Skeletal muscle cell (primary cell): ENCODE measurements around the gene FAM186B.

Experiments used
- DNase-seq: peaks from one replicate; pipeline ENCODE4 v3.0.0-alpha.2; 2010; ENCODE audit warnings: low read depth
- H3K4me3 ChIP-seq: 2 replicates; pipeline ENCODE4 v1.5.1; 2011; ENCODE audit warnings: low read depth, mild to moderate bottlenecking, control low read depth, low read length, moderate library complexity

FAM186B gene

DNA sequence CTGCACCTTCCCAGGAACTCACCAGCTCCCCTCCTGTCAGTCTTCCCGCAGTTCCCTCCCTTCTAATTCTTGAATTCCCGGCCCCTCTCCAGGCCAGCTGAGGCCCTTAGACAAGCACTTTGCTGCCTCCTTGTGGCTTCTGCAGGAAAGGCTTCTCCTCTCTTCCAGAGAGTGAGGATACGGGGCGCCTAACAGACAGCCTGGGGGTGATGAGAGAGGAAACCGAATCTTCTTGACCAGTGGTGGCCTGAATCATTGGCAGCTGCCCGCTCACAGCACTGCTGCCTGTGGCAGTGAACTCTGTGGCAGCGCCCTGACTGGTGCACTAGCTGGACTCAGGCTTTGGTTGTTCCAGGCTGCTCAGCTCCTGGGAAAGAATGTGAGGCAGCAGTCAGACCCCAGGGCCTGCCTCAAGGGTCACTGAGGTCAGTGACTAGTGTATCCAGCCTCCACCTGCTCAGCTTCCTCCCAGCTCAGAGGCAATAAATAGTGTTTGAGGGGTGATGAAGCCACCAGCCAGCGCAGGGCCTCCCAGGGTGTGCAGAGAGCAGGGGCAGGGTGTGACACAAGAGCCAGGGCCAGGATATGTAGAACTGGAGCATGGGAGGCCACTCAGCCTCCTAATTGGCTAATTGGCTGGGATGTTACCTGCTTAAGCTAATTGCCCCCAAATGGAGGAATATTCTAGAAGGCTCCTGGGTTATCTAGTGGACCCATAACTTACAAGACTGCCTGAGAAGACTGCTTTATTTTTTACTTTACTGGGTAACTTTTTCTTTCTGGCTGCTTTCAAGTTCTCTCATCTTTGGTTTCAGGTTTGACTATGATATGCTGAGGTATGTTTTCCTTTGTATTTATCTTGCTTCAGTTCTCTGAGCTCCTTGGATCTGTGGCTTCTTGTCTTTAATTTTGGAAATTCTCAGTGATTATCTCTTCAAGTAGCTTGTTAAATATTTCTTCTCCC, 24.6 kb downstream of the FAM186B start:
- peak; percentile 31 for DNase-seq
- no peak overlapping the region for H3K4me3 ChIP-seq

DNA sequence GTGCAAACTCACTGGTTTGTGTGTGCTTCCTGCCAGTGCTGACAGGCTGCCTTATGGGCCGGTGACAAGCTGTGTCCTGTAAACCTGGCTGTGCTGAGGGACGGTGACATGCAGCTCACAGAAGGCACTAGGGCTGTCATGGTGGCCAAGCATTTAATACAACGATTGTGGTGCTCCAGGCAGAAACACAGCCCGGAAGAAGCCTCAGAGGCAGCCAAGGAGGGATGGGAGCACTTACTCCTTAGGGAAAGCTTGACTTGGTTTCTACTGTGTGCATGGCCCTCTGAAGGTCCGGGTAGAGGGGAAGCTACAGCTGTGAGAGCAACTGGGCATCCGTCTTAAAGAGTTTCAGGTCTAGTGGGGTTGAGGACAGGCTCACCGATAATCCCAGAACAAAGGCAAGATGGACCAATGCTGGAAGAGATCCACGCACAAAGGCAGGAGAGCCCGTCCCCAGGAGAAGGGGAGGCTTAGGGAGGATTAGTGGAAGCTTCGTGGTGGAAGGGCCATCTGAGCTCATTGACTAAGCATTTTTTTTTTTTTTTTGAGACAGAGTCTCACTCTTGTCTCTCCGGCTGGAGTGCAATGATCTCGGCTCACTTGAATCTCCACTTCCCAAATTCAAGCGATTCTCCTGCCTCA, 26.8 kb downstream of the FAM186B start:
- no peak overlapping the region for H3K4me3 ChIP-seq
- no peak for DNase-seq

DNA sequence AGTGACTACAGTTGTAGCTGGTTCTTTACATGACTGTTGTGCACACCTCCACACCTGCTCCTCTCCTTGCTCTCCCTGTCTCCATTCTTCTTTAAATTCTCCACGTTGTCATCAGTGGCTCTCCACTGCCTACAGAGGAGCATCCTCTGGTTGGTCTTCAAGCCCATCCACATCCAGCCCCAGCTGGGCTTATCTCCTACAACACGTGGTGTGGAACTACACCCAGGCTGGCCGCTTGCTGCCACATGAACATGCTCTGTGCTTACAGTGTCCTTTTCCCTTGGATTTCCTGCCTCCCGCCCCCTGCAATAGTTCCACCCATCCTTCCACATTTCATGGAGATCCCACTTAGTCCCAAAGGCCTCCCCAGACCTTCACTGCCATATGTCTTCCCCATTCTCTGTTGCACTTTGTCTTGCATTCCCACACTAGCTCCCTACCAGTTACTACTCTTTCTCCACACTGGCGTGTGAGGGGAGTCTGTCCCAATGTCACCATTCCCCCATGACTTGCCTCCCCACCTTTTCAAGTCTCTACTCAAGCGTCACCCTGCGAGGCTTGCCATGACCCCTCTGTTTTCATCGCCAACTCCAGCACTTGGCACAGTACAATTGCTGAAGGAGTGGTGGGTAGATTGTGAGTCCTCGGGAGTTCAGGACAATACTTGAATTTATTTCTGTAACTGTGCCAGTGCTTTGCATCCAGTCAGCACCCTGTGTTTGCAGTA, 27.7 kb downstream of the FAM186B start:
- no peak for DNase-seq
- H3K4me3 ChIP-seq = no peak overlapping the region

DNA sequence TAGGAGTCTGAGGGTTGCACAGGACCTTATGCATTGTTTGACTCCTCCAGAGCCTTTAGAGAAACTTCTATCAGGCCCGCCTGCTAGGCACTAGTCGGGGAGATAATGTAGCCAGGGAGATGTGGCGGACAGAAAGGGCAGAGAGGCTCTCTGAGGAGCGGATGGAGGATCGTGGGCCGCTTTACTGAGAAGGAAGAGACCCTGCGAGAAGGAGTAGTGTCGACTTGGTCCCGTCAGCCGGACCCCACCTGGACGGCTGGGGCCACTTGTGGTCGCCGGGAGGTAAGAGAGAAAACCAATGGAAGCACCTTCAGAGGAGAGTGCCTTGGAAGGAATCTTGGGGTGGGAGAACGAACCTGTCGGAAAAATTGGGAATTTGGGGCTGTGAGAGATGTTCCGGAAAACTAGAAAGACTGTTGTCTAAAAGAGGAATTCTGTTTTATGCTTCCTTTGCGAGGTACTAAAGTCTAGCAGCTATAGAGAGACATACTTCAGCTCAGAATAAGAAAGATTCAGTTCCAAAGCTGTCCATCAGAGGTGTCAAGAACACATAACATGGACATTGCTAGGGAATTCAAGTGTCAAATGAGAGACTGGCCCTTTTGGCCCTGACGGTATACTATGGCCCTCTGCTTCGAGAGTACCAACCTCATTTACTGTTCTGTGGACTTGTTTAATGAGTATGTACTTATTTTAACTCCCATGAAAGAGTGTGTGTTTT, 36.8 kb downstream of the FAM186B start:
- no peak for DNase-seq
- H3K4me3 ChIP-seq = peak overlapping the region; percentile 100

DNA sequence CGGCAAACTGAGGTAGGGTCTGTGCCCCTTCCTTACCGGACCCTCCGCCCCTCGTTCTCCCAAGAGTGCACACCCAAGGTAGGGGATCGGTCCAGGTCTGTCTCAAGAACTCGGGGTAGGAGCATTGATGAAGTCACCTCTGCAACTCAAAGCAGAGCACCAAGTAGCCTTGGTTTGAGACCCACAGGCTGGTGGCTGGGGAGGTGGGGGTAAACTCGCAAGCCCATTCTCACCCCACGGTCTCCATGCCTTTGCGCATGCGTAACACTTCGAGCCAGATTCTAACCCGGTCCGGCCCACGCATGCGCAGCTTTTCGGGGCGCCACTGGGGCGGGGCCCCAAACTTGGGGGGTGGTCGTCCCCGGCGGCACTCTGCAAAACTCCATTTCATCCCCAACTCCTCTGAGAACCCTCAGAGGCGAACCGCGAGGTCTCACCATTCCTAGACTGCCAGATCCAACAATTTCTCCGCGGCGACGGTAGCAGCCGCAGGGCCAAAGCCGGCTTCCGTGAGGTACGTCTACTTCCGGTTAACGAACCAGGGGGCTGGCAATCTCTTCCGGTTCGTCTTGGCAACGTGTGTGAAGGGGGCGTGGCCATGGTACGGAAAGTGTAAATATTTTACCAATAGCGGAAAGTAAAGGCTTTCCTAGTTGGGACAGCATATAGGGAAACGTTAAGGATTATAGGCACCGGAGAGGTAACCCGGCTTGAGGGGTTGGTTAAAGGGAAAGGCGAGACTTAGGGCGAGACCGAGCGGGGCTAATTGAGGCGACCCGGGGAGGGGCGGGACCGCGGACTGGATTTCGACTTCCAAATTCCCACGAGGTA, 37.6 kb downstream of the FAM186B start, which contains the start of gene MCRS1:
MCRS1 (minus strand) TSS at position 532 of the 831 bp plus-strand sequence. CDS start 1,411 bp downstream, outside the sequence.
- peak; percentile 71 for DNase-seq
- H3K4me3 ChIP-seq = peak within 1 kb of the TSS; percentile 100

DNA sequence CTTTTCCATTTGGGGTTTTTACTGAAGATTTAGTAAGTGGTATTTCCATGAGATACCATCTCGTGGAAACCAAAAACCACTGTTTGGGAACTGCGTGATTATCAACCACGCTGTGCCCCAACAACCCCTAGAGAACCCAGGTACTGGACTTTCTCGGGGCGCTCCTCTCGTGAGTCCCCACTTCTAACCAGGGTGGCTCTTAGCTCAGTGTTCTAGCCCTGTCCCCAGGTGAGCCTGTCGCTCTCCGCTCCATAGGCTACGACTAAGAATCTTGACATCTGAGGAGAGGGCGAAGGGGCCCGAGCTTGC, 38.2 kb downstream of the FAM186B start:
- DNase-seq = no peak
- peak overlapping the region; percentile 100 for H3K4me3 ChIP-seq

DNA sequence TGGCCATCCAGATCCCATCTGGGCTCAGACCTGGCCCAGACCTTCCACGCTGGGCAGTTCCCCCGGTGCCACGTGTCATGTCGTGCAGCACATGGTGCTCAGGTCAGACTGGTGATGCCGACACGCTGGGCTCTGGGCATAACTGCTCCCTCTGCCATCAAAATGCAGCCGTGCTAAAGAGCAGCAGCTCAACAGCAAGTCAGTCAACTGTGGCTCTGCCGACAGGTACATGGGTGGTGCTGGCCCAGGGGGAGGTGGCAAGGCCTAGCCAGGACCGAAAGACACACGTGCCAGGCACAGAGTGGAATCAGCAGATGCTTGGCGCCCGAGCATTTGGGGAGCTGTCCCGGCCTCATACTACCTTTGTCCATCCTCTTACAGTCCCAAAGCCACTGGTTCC, 39.1 kb downstream of the FAM186B start:
- H3K4me3 ChIP-seq = no peak overlapping the region
- DNase-seq = no peak

DNA sequence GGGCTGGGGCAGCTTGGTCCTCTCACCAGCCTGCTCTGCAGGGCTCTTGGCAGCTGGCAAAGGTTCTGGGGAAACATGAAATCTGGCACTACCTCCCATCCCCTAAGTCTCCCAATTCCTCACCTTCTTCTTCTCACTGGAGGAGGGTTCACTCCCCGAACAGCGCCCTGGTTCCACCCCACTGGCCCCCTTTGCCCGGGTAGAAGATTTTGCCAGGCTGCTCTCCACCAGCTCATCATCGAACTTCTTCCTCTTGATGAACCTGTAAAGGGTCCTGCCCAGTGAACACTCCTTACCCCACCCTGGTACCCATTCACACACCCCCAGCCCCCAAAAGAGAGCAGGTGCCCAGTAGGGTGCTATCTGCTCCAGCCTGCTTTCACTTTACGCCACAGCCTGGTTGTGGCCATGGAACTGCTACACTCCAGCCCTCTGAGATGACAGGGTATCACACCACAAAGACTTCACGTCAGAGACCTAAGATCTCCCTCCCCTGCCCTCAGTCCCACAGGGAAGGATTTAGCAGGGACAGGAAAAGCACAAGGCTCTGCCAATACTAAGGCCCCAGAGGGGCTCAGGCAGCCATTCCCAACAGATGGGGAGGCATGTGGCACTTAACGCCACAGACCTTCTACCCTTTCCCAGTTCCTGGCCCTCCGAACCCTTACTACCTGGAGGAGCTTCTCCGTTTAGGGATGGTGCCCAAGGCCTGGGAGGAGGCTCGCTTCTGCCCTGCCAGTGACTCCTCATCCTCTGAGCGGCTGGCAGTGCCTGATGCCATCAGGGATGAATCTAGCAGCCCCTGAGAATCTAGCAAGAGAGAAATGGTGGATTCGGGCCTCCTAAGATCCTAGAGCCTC, 39.8 kb downstream of the FAM186B start:
- H3K4me3 ChIP-seq = no peak overlapping the region
- no peak for DNase-seq

DNA sequence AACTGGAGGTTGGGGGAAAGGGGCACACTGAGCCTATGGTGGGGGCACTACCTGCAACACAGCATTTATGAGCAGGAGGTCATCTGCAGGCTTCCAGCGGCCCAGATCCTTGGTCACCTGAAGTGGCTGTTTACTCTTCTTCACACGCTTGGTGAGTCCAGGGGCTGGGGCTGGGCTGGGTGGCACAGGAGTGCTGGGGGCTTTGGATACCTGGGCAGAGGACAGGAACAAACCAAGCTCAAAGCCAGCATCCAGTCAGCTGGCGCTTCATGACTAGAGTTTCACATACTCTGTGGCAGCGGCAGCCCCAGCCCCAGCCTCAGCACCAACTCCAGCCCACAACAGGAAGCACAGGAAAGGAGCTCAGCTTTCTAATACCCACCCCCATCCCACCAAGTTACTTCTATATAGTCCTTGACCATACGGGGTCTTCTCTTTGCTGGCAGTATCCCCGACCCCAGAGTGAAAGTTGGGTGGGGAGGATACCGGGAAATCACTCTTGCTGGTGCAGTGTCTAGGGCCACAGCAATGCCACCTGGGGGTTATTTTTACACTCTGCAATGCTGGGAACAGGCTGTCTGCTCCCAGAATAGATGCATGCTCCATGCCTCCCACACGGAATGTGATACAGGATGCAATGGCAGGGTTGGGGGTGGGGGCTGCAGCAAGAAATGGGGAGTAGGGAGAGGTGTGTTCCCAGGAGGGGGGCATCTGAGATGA, 40.6 kb downstream of the FAM186B start:
- no peak for DNase-seq

DNA sequence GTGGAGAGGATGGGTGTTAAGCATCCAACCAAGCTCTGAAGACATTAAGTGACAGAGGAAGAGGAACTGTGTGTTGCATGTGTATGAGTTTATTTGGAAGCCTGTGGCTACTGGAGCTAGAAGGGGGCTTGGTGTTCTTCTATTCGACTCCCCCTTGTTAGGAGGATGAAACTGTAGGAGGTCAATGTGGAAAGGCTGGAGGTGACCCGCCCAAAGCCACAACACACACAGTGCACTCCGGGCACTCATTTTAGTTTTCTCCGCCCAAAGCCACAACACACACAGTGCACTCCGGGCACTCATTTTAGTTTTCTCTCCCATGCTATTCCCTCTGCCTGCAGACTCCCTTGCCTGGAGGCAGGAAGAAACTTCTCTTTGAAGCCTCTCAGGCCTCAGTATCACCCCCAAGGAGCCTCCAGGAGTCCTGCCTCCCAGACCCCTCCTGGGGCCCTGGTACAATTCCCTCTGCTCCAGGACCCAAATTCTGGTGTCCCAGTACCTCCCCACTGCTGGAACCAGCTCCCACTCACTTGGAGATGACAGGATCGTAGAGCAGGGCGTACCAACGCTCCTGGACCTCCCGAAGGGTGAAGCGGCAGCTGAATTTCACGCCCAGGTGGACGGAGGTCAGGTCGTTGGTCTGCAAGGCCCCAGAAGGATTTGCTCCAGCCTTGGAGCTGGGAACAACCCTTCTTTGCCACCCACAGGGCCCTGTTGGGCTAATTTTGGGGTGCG, 41.3 kb downstream of the FAM186B start:
- H3K4me3 ChIP-seq = no peak overlapping the region
- no peak for DNase-seq

More for the DNA sequence above, 40.6 kb downstream of the FAM186B start:
- no peak overlapping the region for H3K4me3 ChIP-seq

DNA sequence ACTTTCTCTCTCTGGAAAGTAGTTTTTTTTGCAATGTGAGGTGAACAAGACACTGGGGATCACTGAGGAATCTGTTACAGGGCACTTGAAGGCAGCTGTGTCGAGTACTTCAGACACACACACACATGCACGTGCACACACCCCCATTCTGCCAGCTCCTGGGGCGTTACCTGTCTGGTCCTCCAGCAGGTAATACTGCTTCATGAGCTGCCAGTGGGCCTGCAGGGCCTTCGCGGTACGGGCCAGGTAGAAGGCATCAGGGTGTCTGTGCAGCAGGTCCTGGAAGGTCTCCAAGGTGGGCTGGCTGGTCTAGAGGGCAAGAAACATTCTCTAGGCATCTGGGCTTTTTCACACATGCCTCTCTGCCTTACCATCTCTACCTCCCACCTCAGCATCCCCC, 42.6 kb downstream of the FAM186B start:
- no peak overlapping the region for H3K4me3 ChIP-seq
- no peak for DNase-seq

DNA sequence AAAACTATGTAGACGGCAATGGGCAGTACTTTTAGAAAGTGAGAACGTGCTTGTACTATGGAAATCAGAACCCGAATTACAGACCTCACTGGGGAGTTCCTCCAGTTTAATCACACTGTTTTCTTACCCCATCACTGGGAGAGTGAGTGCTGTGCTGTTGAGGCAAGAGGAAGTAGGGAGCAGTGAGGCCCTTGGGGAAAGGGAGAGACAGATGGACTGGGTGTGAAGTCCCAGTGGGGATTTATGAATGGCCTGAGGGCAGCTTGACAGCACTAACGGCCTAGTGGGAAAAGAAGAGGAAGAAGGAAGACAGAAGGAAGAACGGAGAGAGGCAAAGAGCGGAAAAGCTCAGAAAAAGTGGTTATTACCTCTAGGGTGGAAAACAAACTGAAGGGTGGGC, 43.2 kb downstream of the FAM186B start:
- H3K4me3 ChIP-seq = no peak overlapping the region
- DNase-seq = no peak

DNA sequence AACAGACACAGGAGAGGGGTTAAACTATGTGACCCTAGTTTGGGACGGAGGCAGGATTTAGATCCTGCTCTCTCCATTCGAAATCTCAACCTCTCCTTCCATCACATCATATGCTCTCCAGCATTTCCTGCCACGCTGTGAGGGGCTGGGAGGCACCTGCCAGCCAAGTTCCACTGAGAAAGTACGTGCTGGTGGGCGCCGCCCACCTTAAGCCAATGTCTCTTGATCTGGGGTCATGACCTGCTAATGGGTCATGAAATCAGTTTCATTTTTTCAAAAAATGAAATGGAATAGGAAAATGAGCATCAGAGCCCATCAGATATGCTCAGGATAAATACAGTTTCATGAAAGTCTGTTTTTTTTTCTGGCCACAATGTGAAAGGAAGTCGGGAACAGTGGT, 44.7 kb downstream of the FAM186B start:
- no peak for DNase-seq
- no peak overlapping the region for H3K4me3 ChIP-seq

DNA sequence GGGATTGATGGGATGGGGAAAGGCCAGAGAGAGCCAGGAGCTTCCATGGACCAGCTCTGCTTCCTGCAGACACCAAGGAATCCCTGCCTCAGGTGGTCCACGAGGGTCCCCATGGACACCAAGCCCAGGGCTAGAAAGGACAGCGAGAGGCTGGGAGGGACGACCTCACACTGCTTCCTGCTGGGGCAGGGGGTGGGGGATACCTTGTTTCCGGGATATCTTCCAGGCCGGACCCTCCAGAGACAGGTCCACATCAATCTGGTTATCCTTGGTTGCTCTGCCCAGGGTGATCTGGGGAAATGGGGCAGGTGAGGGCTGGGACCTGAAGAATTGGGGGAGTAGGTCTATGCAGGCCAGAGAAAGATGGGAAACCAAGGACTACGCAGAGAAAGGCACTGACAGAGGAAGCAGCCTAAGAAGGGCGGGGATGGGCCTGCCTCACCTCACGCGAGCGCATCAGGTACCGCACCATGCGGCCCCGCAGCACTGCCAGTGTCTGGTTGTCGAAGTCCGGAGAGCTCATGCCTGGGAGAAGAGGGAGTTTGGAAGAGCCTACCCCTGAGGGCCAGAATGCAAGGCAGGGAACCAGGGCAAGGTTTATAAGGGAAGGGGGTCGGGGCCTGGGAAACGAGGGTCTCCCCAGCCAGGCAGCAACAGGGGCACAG, 46.3 kb downstream of the FAM186B start:
- H3K4me3 ChIP-seq = no peak overlapping the region
- no peak for DNase-seq

DNA sequence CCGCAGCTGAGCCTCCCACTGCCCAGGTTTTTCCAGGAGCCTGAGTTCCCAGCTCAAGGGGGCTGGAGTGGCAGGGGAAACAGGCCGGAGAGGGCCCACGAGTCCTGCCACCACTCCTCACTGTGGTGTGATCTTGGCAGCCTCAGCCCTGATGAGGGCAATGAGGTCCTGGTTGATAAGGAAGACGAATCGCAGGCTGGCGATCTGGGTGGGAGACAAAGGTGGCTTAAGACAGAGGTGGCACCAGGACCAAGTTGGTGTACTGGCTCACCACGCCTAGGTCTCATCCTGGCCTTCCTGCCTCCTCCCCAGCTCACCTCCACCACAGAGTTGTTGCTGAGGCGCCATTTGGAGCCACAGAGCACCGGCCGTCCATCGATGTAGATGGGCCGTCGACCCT, 46.9 kb downstream of the FAM186B start:
- DNase-seq = no peak
- H3K4me3 ChIP-seq = no peak overlapping the region

DNA sequence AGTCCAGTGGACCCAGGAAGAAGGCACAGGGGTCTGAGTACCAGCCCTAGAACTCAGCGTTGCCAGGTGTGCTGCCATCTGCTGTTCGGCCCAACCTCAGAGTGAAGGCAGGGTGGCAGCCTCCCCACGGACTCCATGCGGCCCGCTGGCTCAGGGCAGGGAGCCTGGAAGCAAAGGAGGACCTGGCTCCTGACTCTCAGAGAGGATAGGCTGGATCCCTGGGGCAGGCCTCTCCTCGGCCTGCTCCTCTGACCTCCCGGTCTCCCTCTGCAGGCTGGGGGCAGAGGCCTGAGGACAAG, 47.6 kb downstream of the FAM186B start:
- H3K4me3 ChIP-seq = no peak overlapping the region
- DNase-seq = no peak
